ENCODE measurements around the gene PLEKHG4B.

The PLEKHG4B gene

DNA sequence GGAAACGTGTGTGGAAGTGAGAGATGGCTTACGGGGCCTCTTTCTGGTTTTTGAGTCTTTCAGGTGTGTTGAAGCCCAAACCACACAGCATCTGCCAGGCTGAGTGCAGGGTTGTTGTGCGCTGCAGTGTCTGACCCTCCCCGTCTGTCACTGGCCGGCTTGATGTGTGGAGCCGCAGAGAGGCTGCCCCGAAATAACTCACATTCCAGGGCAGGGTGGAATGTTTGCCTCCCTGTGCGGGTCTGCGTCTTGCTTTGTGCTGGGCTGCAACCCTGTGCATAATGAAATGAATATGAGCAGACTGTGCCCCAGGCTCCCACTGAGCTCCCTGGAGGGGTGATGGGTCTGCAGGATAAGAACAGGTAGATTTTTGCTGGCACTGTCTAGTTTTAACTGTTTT is 9.9 kb upstream of the PLEKHG4B start:
- H3K4me1 ChIP-seq (ENCODE audit: control insufficient read depth, insufficient read depth, low read length, poor library complexity, severe bottlenecking): no peaks in the 10 kb centered on the region
- no peaks in the 10 kb centered on the region for H3K9me3 ChIP-seq (ENCODE audit: control insufficient read depth, low read length)
- H3K27ac ChIP-seq (ENCODE audit: insufficient read depth, low read length, poor library complexity, severe bottlenecking): no peak overlapping the region
- DNase-seq: no peak
- no peaks in the 10 kb centered on the region for H3K36me3 ChIP-seq (ENCODE audit: control insufficient read depth, insufficient read depth, low read length)
- no peak overlapping the region for H3K4me3 ChIP-seq (ENCODE audit: insufficient read depth, low read depth, low read length, poor library complexity, severe bottlenecking)
- H3K27me3 ChIP-seq (replicated peaks; ENCODE audit: control insufficient read depth, insufficient read depth, low read length, poor library complexity, severe bottlenecking): no peaks in the 10 kb centered on the region

DNA sequence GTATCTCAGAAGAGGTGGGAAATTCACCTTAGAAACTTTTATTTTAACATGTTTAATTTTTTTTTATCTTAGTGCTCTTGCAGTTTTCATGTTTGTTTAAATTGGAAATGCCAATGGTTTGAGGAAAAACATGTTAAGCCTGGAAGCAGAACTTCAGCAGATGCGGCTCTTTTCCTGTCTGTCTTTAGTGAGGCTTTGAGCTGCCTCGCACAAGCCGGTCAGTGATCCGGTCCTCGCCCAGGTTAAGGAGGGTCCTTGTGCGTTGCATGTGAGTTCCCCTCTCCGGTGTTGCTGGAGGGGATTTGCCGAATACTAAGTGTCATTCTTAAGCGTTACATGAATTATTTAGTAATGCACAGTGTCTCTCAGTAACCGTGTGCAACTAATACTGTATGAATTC is 9.4 kb upstream of the PLEKHG4B start:
- no peaks in the 10 kb centered on the region for H3K4me1 ChIP-seq (ENCODE audit: control insufficient read depth, insufficient read depth, low read length, poor library complexity, severe bottlenecking)
- H3K9me3 ChIP-seq (ENCODE audit: control insufficient read depth, low read length): no peaks in the 10 kb centered on the region
- H3K36me3 ChIP-seq (ENCODE audit: control insufficient read depth, insufficient read depth, low read length): no peaks in the 10 kb centered on the region
- no peaks in the 10 kb centered on the region for H3K27me3 ChIP-seq (replicated peaks; ENCODE audit: control insufficient read depth, insufficient read depth, low read length, poor library complexity, severe bottlenecking)
- DNase-seq: no peak
- no peak overlapping the region for H3K27ac ChIP-seq (ENCODE audit: insufficient read depth, low read length, poor library complexity, severe bottlenecking)
- no peak overlapping the region for H3K4me3 ChIP-seq (ENCODE audit: insufficient read depth, low read depth, low read length, poor library complexity, severe bottlenecking)

GRCh38 chr5:83029-83428 is 8.9 kb upstream of the PLEKHG4B start:
- no peak overlapping the region for H3K27ac ChIP-seq (ENCODE audit: insufficient read depth, low read length, poor library complexity, severe bottlenecking)
- no peak overlapping the region for H3K4me3 ChIP-seq (ENCODE audit: insufficient read depth, low read depth, low read length, poor library complexity, severe bottlenecking)
- H3K9me3 ChIP-seq (ENCODE audit: control insufficient read depth, low read length): no peaks in the 10 kb centered on the region
- H3K4me1 ChIP-seq (ENCODE audit: control insufficient read depth, insufficient read depth, low read length, poor library complexity, severe bottlenecking): no peaks in the 10 kb centered on the region
- H3K36me3 ChIP-seq (ENCODE audit: control insufficient read depth, insufficient read depth, low read length): no peaks in the 10 kb centered on the region
- DNase-seq: no peak
- no peaks in the 10 kb centered on the region for H3K27me3 ChIP-seq (replicated peaks; ENCODE audit: control insufficient read depth, insufficient read depth, low read length, poor library complexity, severe bottlenecking)

- no peak overlapping the region for H3K27ac ChIP-seq (ENCODE audit: insufficient read depth, low read length, poor library complexity, severe bottlenecking)
- no peaks in the 10 kb centered on the region for H3K9me3 ChIP-seq (ENCODE audit: control insufficient read depth, low read length)
- DNase-seq: no peak
- H3K4me1 ChIP-seq (ENCODE audit: control insufficient read depth, insufficient read depth, low read length, poor library complexity, severe bottlenecking): no peaks in the 10 kb centered on the region
- peaks cover 7% of the 10 kb centered on the region for H3K27me3 ChIP-seq (replicated peaks; ENCODE audit: control insufficient read depth, insufficient read depth, low read length, poor library complexity, severe bottlenecking)
- no peaks in the 10 kb centered on the region for H3K36me3 ChIP-seq (ENCODE audit: control insufficient read depth, insufficient read depth, low read length)
- H3K4me3 ChIP-seq (ENCODE audit: insufficient read depth, low read depth, low read length, poor library complexity, severe bottlenecking): no peak overlapping the region
Measured at GRCh38 chr5:85334-85995, 6.5 kb upstream of the PLEKHG4B start.

- peaks cover 3% of the 10 kb centered on the region for H3K4me1 ChIP-seq (ENCODE audit: control insufficient read depth, insufficient read depth, low read length, poor library complexity, severe bottlenecking)
- no peak for DNase-seq
- no peaks in the 10 kb centered on the region for H3K36me3 ChIP-seq (ENCODE audit: control insufficient read depth, insufficient read depth, low read length)
- no peak overlapping the region for H3K4me3 ChIP-seq (ENCODE audit: insufficient read depth, low read depth, low read length, poor library complexity, severe bottlenecking)
- no peaks in the 10 kb centered on the region for H3K9me3 ChIP-seq (ENCODE audit: control insufficient read depth, low read length)
- H3K27me3 ChIP-seq (replicated peaks; ENCODE audit: control insufficient read depth, insufficient read depth, low read length, poor library complexity, severe bottlenecking): peaks cover 40% of the 10 kb centered on the region
- no peak overlapping the region for H3K27ac ChIP-seq (ENCODE audit: insufficient read depth, low read length, poor library complexity, severe bottlenecking)
Measured at GRCh38 chr5:89337-90286, 2.4 kb upstream of the PLEKHG4B start.

DNA sequence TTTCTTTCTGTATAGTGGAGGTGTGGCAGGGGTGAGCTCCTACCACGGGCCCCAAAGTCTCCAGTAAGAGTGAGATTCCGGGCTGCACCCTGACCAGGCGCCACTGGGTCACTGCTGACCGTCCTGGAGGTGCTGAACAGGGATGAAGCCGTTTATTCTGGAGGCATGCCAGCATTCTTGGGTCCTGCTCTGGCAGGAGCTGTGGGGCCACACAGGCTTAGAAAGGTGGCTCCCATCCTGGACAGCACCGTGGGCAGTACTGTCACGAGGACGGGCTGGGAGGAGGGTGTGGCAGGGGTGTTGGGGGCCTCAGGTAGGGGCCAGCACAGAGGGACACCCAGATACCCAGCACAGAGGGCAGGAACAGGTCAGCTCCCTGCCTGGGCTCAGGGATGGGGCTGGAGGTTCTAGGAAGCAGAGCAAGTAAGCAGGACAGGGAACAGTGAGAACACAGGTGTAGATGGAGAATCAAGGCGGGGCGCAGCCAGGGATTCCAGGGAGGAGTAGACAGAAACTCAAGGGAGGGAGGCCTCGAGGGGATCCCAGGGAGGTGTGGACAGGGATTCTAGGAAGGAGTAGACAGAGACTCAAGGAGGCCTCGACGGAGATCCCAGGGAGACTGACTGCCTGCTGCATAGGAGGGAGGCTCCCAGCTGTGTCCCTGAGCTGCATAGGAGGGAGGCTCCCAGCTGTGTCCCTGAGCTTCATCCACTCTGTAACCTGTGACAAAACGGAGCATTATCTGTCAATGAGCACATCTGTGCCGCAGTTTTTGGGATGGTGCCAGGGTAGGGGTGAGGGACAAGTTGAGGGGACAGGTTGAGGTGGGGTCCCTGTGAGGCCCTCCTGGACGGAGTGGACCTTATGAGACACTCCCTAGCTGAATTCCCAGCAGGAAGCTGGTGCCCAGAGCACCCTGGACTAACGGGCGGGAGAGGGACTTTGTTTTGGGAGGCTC is 1.1 kb upstream of the PLEKHG4B start:
- peaks cover 3% of the 10 kb centered on the region for H3K4me1 ChIP-seq (ENCODE audit: control insufficient read depth, insufficient read depth, low read length, poor library complexity, severe bottlenecking)
- peaks cover 40% of the 10 kb centered on the region for H3K27me3 ChIP-seq (replicated peaks; ENCODE audit: control insufficient read depth, insufficient read depth, low read length, poor library complexity, severe bottlenecking)
- no peak for DNase-seq
- H3K9me3 ChIP-seq (ENCODE audit: control insufficient read depth, low read length): no peaks in the 10 kb centered on the region
- H3K27ac ChIP-seq (ENCODE audit: insufficient read depth, low read length, poor library complexity, severe bottlenecking): no peak overlapping the region
- no peaks in the 10 kb centered on the region for H3K36me3 ChIP-seq (ENCODE audit: control insufficient read depth, insufficient read depth, low read length)
- no peak overlapping the region for H3K4me3 ChIP-seq (ENCODE audit: insufficient read depth, low read depth, low read length, poor library complexity, severe bottlenecking)

GRCh38 chr5:92401-93220 is 643 bp downstream of the PLEKHG4B start:
- Histone ChIP-seq H3K4me3 (ENCODE audit: insufficient read depth, low read depth, low read length, poor library complexity, severe bottlenecking) (no peak overlapping the region), H3K27me3 (replicated peaks; ENCODE audit: control insufficient read depth, insufficient read depth, low read length, poor library complexity, severe bottlenecking) (peaks cover 40% of the 10 kb centered on the region), H3K9me3 (ENCODE audit: control insufficient read depth, low read length) (no peaks in the 10 kb centered on the region), H3K36me3 (ENCODE audit: control insufficient read depth, insufficient read depth, low read length) (no peaks in the 10 kb centered on the region), H3K27ac (ENCODE audit: insufficient read depth, low read length, poor library complexity, severe bottlenecking) (no peak overlapping the region), H3K4me1 (ENCODE audit: control insufficient read depth, insufficient read depth, low read length, poor library complexity, severe bottlenecking) (peaks cover 3% of the 10 kb centered on the region)
- DNase-seq: no peak

DNA sequence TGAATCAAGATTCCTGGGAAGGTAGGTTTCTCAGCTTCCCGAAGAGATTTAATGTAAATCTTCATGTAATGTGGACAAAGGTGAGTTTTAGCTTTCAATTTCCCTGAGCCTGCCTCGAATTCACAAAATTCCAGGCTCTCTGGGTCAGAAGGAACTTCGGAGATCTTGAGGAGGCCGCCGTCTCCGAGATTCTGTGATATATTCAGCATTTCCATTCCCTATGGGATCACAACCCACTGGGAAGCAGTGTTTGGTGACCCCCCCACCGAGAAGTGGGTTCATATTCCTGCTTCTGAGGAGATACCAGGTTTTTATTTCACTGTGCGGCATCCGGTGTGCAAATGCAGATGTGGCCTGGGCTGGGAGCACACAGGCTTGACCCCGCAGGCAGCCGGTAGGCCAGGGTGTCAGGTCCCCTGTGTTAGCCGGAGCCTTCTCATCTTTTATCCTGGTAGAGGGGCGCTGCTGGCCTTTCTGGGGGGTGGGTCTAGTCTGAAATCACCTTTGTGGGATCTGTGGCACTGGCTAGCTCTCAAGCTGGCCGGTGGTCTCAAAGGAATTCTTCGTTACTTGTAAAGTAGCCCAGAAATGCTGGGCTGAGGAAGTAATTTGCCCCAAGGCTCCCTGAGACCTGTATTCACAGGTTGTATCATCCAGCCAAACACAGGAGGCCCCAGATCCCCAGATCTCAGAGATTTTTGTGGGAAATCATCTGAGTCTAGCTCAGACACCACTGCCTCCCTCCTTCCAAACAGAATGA is 1.4 kb downstream of the PLEKHG4B start:
- H3K27me3 ChIP-seq (replicated peaks; ENCODE audit: control insufficient read depth, insufficient read depth, low read length, poor library complexity, severe bottlenecking): peaks cover 40% of the 10 kb centered on the region
- H3K4me3 ChIP-seq (ENCODE audit: insufficient read depth, low read depth, low read length, poor library complexity, severe bottlenecking): no peak overlapping the region
- DNase-seq: no peak
- H3K9me3 ChIP-seq (ENCODE audit: control insufficient read depth, low read length): no peaks in the 10 kb centered on the region
- H3K36me3 ChIP-seq (ENCODE audit: control insufficient read depth, insufficient read depth, low read length): no peaks in the 10 kb centered on the region
- H3K27ac ChIP-seq (ENCODE audit: insufficient read depth, low read length, poor library complexity, severe bottlenecking): no peak overlapping the region
- H3K4me1 ChIP-seq (ENCODE audit: control insufficient read depth, insufficient read depth, low read length, poor library complexity, severe bottlenecking): peaks cover 3% of the 10 kb centered on the region

Data from effector memory CD4-positive, alpha-beta T cell (primary cell).